ENCODE measurements around the gene RAD23B.

Gene RAD23B

GRCh38 chr9:107269254-107269653 is 13.8 kb upstream of the RAD23B start:
- no peak for DNase-seq

GRCh38 chr9:107269681-107270080 is 13.4 kb upstream of the RAD23B start:
- DNase-seq = no peak

- DNase-seq = no peak
These were observed 13.0 kb upstream of the RAD23B start for GRCh38 chr9:107270082-107270481.

- DNase-seq = no peak
These were observed 12.5 kb upstream of the RAD23B start for GRCh38 chr9:107270580-107270979.

GRCh38 chr9:107273634-107274033 is 9.4 kb upstream of the RAD23B start:
- DNase-seq = no peak

GRCh38 chr9:107274096-107274495 is 9.0 kb upstream of the RAD23B start:
- no peak for DNase-seq

- no peak for DNase-seq
These were observed 8.1 kb upstream of the RAD23B start for GRCh38 chr9:107274953-107275422.

- DNase-seq = no peak
These were observed 7.5 kb upstream of the RAD23B start for GRCh38 chr9:107275530-107275929.

GRCh38 chr9:107276966-107277710 is 5.9 kb upstream of the RAD23B start:
- DNase-seq = no peak

- DNase-seq = no peak
These were observed 5.3 kb upstream of the RAD23B start for GRCh38 chr9:107277801-107278200.

GRCh38 chr9:107279086-107279485 is 4.0 kb upstream of the RAD23B start:
- no peak for DNase-seq

GRCh38 chr9:107280543-107280942 is 2.5 kb upstream of the RAD23B start:
- no peak for DNase-seq

- no peak for DNase-seq
These were observed 1.9 kb upstream of the RAD23B start for GRCh38 chr9:107281184-107281583.

- peak; percentile 9 for DNase-seq
These were observed 984 bp upstream of the RAD23B start for GRCh38 chr9:107281922-107282667.

GRCh38 chr9:107283623-107284616 is 841 bp downstream of the RAD23B start:
- DNase-seq = peak; percentile 64

- DNase-seq = no peak
These were observed 1.6 kb downstream of the RAD23B start for GRCh38 chr9:107284636-107285035.

GRCh38 chr9:107285286-107285685 is 2.2 kb downstream of the RAD23B start:
- DNase-seq = no peak

- no peak for DNase-seq
These were observed 3.0 kb downstream of the RAD23B start for GRCh38 chr9:107286057-107286456.

GRCh38 chr9:107288701-107289100 is 5.6 kb downstream of the RAD23B start:
- no peak for DNase-seq

GRCh38 chr9:107290619-107291018 is 7.5 kb downstream of the RAD23B start:
- no peak for DNase-seq

GRCh38 chr9:107292821-107293542 is 9.9 kb downstream of the RAD23B start:
- DNase-seq = no peak

GRCh38 chr9:107293543-107294085 is 10.5 kb downstream of the RAD23B start:
- no peak for DNase-seq
